Tibial nerve (tissue), 4 donors: Measurements from ENCODE around the gene KCNQ1. TPM values are rescaled to one million over a fixed set of nuclear protein-coding genes. Genes with fewer than 3 reads are reported as not detected.

Source experiments
- DNase-seq, 2 donors: peaks; one replicate each; pipeline ENCODE4 v3.0.0-alpha.2; 2019; ENCODE audit warnings: low spot score in 2 of 2
- H3K27ac ChIP-seq, 4 donors: fragments of 200-600 bp; sonication (generic) in 3 of 4; one replicate each; pipeline ENCODE4 v1.5.1; 2017 to 2019; ENCODE audit warnings: mild to moderate bottlenecking in 1 of 4
- H3K27me3 ChIP-seq, 2 donors: fragments of 200-600 bp; sonication (generic) in 1 of 2; one replicate each; pipeline versions ENCODE4 v1.5.1 to v1.6.0; 2017 to 2019
- H3K36me3 ChIP-seq, 3 donors: fragments of 200-600 bp; sonication (generic); one replicate each; pipeline ENCODE4 v1.5.1; 2018 to 2019
- H3K4me1 ChIP-seq, 4 donors: fragments of 200-600 bp; sonication (generic) in 3 of 4; one replicate each; pipeline ENCODE4 v1.5.1; 2017 to 2019
- H3K4me3 ChIP-seq, 4 donors: fragments of 200-600 bp; sonication (generic) in 3 of 4; one replicate each; pipeline ENCODE4 v1.5.1; 2017 to 2019; ENCODE audit warnings: mild to moderate bottlenecking in 1 of 4, moderate library complexity in 1 of 4
- H3K9me3 ChIP-seq, 4 donors: fragments of 200-600 bp; sonication (generic) in 3 of 4; one replicate each; pipeline ENCODE4 v1.5.1; 2017 to 2019
- EP300 ChIP-seq, 2 donors: sonication (generic); formaldehyde crosslinking; IDR thresholded peaks; one replicate each; pipeline ENCODE4 v1.6.1; 2017; ENCODE audit warnings: antibody characterized with exemption in 2 of 2, mild to moderate bottlenecking in 1 of 2
- POLR2A ChIP-seq, 2 donors: fragments of 450-650 bp; IDR thresholded peaks; one replicate each; pipeline ENCODE4 v1.6.1; 2017; ENCODE audit warnings: antibody characterized with exemption in 2 of 2, mild to moderate bottlenecking in 2 of 2, moderate library complexity in 2 of 2
- WGBS, 2 donors: methylation state at CpG; one replicate each; pipeline ENCODE4 v1.1.5; 2018; 5-methylcytosine and 5-hydroxymethylcytosine counted together
- total RNA-seq, 4 donors: library from RNA; depleted of rRNA; stranded (reverse); fragments of >200 nt; gene quantifications; one replicate each; pipeline ENCODE4 v1.1.0, GENCODE V29; 2016
- TF ChIP-seq, protein P1 (sequence below), 5 experiments: fragments of 200-600 bp in 3 of 5; fragments of 450-650 bp in 2 of 5; sonication (generic) in 3 of 5; IDR thresholded peaks; one replicate each; pipeline ENCODE4 v1.5.1; 2016 to 2019; ENCODE audit warnings: antibody characterized with exemption in 5 of 5, mild to moderate bottlenecking in 3 of 5, moderate library complexity in 2 of 5

The KCNQ1 gene
- total RNA-seq, 4 donors from 2014 or later: 3.5 to 11.4 (median 7.5) TPM

DNA sequence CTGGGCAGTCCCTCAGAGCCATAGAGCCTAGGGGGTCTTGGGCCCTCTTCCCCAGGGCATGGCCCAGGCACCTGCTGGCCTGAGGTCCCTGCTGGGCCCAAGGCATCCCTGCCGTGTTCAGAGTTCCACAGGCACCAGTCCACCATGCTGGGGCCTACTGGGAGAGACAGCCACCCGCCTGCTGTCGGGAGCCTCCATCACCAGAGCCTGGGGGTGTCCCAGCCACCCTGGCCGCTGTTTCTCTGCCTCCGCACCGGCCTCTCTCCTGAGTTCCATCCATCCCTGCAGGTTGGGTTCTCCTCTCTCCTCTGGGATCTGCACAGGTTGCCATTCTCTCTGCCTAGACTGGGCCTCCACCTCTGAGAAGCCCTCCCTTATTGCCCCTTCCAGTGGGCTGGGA is 68.6 kb downstream of the KCNQ1 start:
- 91 to 94% methylated on average over 6 of the region's 6 CpGs for WGBS, 2 donors
- DNase-seq: no peak
- no peak overlapping the region for H3K4me3 ChIP-seq
- H3K9me3 ChIP-seq: no peaks in the 10 kb centered on the region
- TF ChIP-seq, protein P1, sequence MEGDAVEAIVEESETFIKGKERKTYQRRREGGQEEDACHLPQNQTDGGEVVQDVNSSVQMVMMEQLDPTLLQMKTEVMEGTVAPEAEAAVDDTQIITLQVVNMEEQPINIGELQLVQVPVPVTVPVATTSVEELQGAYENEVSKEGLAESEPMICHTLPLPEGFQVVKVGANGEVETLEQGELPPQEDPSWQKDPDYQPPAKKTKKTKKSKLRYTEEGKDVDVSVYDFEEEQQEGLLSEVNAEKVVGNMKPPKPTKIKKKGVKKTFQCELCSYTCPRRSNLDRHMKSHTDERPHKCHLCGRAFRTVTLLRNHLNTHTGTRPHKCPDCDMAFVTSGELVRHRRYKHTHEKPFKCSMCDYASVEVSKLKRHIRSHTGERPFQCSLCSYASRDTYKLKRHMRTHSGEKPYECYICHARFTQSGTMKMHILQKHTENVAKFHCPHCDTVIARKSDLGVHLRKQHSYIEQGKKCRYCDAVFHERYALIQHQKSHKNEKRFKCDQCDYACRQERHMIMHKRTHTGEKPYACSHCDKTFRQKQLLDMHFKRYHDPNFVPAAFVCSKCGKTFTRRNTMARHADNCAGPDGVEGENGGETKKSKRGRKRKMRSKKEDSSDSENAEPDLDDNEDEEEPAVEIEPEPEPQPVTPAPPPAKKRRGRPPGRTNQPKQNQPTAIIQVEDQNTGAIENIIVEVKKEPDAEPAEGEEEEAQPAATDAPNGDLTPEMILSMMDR (IDR thresholded peaks at IDR 0.05): no peak
- TF ChIP-seq EP300 (IDR thresholded peaks at IDR 0.05) (no peak), POLR2A (IDR thresholded peaks at IDR 0.05) (no peak)
- H3K27me3 ChIP-seq: peaks cover 0 to 5% of the 10 kb centered on the region in 2 donors
- no peak overlapping the region for H3K27ac ChIP-seq
- H3K4me1 ChIP-seq: peaks cover 0 to 15% (median 0%) of the 10 kb centered on the region in 4 donors
- H3K36me3 ChIP-seq: no peaks in the 10 kb centered on the region

DNA sequence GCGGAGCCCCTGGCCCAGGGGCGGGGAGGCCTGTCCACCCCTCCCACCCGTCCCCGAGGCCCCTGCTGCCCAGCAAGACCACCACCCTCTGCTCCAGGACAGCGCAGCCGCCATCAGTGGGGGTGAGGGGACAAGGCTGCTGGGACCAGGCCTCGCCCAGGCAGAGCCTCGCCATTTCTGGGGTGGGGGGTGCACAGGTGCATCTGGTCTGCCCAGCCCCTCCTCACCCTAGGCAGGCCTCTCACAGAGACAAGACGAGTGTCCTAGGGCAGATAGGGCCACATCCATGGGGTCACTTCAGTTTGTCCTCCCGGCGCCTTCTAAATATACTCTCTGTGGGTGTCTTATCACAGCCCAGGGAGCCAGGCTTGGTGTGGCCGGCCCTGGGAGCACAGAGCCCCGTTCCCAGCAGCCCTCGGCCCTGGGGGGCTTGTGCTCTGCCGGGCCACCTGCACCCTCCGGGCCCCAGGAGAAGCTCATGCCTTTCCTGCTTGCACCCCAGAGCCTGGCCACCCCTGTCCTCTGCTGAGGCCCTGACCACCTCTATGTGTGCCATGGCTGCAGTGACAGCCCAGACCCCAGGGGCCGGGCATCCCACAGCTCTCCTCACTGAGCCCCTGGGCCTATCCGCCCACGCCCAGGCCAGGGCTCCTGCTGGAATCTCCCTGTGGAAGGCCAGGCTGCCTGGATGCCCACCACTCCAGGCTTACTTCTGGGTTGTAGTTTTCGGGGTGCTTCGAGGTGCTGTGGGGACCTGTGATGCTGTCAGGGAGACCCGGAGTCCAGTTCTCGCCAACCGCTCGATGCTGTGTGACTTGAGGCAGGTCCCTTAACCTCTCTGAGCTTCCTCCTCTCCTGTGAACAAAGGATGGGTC is 70.8 kb downstream of the KCNQ1 start:
- no peak for TF ChIP-seq POLR2A (IDR thresholded peaks at IDR 0.05)
- TF ChIP-seq, protein P1 (IDR thresholded peaks at IDR 0.05): no peak
- TF ChIP-seq EP300 (IDR thresholded peaks at IDR 0.05): no peak
- Histone ChIP-seq H3K4me1 (peaks cover 0 to 10% (median 0%) of the 10 kb centered on the region in 4 donors), H3K36me3 (no peaks in the 10 kb centered on the region), H3K27ac (no peak overlapping the region), H3K27me3 (no peaks in the 10 kb centered on the region), H3K4me3 (no peak overlapping the region), H3K9me3 (no peaks in the 10 kb centered on the region)
- peak in 1 of 2 donors; percentile 4 for DNase-seq
- WGBS, 2 donors: 84 to 88% methylated on average over 23 to 24 of the region's 25 CpGs

DNA sequence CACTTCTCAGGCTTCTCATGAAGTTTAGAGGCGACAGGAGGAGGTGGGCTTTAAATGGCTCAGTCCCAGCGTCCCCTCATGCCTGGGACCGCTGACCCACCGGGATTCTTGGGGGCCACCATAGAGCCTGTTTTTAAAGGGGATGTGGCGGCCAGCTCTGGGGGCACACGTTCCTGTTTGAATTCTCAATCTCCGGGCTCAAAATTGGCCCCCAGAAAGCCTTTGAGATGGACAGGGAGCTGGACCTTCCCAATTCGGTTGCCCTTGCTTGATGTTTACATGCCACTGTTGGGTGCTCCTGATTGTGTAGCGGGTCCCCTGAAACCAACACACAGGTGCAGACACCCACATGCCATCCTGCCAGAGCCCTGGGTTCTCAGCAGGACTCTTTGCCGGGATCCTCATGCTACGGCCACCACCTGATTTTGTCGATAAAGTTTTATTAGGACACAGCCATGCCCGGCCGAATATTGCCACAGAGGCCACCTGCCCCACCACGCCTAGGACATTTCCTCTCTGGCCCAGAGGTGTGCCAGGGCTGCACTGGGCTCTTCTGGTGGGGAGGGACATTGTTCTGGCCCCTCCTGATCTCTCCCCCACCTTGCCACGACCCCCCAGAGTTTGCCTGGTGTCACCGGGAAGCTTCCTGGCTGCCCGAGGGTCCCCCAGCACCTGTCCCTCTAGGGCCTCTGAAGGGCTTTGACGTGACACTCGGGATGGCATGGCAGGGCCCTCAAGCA is 71.6 kb downstream of the KCNQ1 start:
- H3K27me3 ChIP-seq: no peaks in the 10 kb centered on the region
- peak in 1 of 2 donors; percentile 1 for DNase-seq
- TF ChIP-seq POLR2A (IDR thresholded peaks at IDR 0.05) (no peak), EP300 (IDR thresholded peaks at IDR 0.05) (no peak)
- TF ChIP-seq, protein P1 (IDR thresholded peaks at IDR 0.05): no peak
- H3K27ac ChIP-seq: no peak overlapping the region
- H3K4me1 ChIP-seq: peaks cover 0 to 2% (median 0%) of the 10 kb centered on the region in 4 donors
- no peak overlapping the region for H3K4me3 ChIP-seq
- no peaks in the 10 kb centered on the region for H3K36me3 ChIP-seq
- no peaks in the 10 kb centered on the region for H3K9me3 ChIP-seq
- WGBS, 2 donors: 83 to 90% methylated on average over 19 to 20 of the region's 20 CpGs

DNA sequence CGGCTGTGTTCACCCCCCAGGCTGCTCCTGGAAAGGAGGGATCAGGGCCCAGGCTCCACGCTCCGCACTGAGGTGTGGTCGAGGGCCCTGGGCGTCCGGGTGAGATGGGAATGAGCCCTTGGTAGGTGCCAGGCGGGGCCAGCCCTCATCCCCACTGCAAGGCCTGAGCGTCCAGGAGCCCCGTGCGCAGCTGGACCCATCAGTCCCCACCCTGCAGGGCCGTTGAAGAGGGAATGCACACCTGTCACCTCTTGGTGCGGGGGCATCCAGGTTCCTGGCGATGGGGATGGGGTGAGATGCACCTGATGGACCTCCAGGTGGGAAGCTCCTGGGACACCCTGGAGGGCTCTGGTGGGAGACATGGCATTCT is 72.2 kb downstream of the KCNQ1 start:
- no peak for TF ChIP-seq EP300 (IDR thresholded peaks at IDR 0.05)
- TF ChIP-seq, protein P1 (IDR thresholded peaks at IDR 0.05): no peak
- TF ChIP-seq POLR2A (IDR thresholded peaks at IDR 0.05): no peak
- H3K9me3 ChIP-seq: no peaks in the 10 kb centered on the region
- H3K4me1 ChIP-seq: no peaks in the 10 kb centered on the region
- no peak overlapping the region for H3K27ac ChIP-seq
- no peak for DNase-seq
- H3K27me3 ChIP-seq: no peaks in the 10 kb centered on the region
- 94% methylated on average over 8 of the region's 13 CpGs; no CpG with 5 or more reads in 1 of the 2 donors for WGBS, 2 donors
- H3K36me3 ChIP-seq: no peaks in the 10 kb centered on the region
- no peak overlapping the region for H3K4me3 ChIP-seq
